ENCODE data around the gene COMT. TPM values are rescaled to one million over a fixed set of nuclear protein-coding genes. Genes with fewer than 3 reads are reported as not detected.
A peak's percentile ranks its signal among the peaks of the same experiment; 100 is the strongest.

COMT gene
- total RNA-seq, 2 experiments from 2014 or later: 11.3 to 11.4 TPM

DNA sequence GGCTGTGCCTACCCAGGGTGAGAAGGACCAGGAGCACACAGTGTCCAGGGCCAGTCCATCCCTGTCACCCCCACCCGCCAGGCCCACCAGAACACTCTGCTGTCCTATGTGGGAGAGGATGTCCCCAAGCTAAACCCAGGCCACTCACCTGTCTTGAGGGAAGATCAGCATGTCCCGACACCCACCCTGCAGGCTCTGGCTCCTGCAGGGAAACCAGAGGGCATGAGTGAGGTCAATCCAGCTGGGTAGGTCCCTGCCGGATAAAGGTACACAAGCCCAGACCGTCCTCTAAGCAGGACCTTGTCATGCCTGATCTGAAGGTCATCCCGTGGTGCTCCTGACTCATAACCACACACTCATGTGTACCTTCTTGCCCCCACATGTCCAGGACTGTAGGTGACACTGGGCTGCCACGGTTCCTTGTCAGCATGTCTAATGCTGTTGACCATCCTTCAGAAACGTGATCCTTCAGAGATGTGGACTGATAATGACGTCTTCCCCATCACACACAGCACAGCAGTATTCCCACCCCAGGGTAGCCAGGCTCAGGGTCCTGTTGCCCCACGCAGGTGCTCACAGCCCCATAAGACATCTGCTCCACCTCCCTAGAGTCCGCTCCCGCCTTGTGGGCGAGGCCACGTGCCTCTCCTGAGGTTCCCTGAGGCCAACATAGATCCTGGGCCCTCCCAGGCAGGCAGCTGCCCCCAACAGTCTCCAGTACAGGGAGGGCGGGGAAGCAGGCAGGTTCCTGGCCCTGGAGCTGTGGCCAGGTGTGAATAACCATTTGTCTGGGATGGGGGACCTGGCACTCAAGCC is 68.9 kb downstream of the COMT start:
- ChIA-PET POLR2A (no interaction called here), CTCF (no interaction called here)
- H3K4me3 ChIP-seq (ENCODE audit: low read length): no peak overlapping the region
- Mint-ChIP-seq H3K9me3 (no peaks in the 10 kb centered on the region), H3K4me3 (no peak overlapping the region), H3K4me1 (ENCODE audit: low read depth) (peaks cover 5% of the 10 kb centered on the region), H3K27ac (no peak overlapping the region), H3K36me3 (ENCODE audit: low read depth) (no peaks in the 10 kb centered on the region), H3K27me3 (peaks cover 3% of the 10 kb centered on the region)
- no peak overlapping the region for H3K27ac ChIP-seq (ENCODE audit: low read depth in 1 of 2, low read length in 2 of 2)
- H3K4me1 ChIP-seq (ENCODE audit: insufficient read depth, low read length): peaks cover 2% of the 10 kb centered on the region
- no peaks in the 10 kb centered on the region for H3K9me3 ChIP-seq (ENCODE audit: control insufficient read depth in 1 of 2, insufficient read depth in 1 of 2, low read length in 2 of 2)
- H3K27me3 ChIP-seq (ENCODE audit: control insufficient read depth in 1 of 2, insufficient read depth in 2 of 2, low read length in 2 of 2): no peaks in the 10 kb centered on the region
- ATAC-seq (ENCODE audit: poor library complexity): no peak
- intact Hi-C loops (cut with DNase I, micrococcal nuclease): loop anchor here in 1 of 2 experiments (10.0 kb wide), 2 partner anchors 156 to 384 kb away; partner anchors contain the start of genes GNB1L, RTL10 and ZNF74
- DNase-seq: no peak
- no peaks in the 10 kb centered on the region for H3K36me3 ChIP-seq (ENCODE audit: insufficient read depth, low read length)
- TF ChIP-seq, protein P1, sequence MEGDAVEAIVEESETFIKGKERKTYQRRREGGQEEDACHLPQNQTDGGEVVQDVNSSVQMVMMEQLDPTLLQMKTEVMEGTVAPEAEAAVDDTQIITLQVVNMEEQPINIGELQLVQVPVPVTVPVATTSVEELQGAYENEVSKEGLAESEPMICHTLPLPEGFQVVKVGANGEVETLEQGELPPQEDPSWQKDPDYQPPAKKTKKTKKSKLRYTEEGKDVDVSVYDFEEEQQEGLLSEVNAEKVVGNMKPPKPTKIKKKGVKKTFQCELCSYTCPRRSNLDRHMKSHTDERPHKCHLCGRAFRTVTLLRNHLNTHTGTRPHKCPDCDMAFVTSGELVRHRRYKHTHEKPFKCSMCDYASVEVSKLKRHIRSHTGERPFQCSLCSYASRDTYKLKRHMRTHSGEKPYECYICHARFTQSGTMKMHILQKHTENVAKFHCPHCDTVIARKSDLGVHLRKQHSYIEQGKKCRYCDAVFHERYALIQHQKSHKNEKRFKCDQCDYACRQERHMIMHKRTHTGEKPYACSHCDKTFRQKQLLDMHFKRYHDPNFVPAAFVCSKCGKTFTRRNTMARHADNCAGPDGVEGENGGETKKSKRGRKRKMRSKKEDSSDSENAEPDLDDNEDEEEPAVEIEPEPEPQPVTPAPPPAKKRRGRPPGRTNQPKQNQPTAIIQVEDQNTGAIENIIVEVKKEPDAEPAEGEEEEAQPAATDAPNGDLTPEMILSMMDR (IDR thresholded peaks at IDR 0.05): no peak

DNA sequence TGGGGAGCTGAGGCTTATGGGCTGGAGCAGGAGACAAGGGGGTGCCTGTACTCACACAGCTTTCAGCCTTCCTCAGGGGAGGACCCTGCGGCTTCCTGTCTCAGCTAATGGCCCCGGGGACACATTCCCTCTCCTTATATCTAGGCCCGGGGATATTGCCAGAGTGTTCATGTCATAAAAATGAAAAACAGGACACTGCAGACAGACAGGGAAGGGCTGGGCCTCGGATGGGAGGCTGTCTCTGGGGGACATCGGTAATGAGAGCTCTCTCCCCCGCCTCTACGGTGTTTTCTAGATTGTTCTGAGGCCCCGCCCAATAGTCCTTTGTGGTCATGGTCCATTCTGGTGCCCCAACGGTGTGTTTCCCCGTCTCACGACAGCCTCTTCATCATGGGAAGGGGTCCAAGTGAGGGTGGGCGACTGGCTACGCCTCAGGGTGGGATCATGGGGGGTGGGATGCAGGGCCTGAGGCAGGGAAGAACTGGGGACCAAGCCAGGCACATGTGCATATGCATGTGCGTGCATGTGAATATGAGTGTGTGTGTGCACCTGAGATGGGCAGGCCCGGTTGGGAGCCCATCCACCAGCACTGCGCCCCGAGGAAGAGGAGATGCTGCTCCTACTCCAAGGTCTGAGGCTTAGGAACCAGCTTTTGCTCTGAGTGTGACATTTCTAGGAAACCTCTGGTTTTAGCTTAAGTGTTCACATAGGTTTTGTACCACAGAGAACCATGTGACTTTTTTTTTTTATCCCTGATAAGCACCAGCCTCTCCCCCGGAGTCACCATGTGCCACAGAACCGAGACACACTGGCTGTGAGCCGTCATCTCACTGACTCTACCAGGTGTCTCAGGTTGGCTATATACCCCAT is 69.8 kb downstream of the COMT start:
- peaks cover 4% of the 10 kb centered on the region for H3K27me3 Mint-ChIP-seq
- H3K27me3 ChIP-seq (ENCODE audit: control insufficient read depth in 1 of 2, insufficient read depth in 2 of 2, low read length in 2 of 2): no peaks in the 10 kb centered on the region
- no peak overlapping the region for H3K27ac Mint-ChIP-seq
- H3K9me3 ChIP-seq (ENCODE audit: control insufficient read depth in 1 of 2, insufficient read depth in 1 of 2, low read length in 2 of 2): no peaks in the 10 kb centered on the region
- no peaks in the 10 kb centered on the region for H3K36me3 Mint-ChIP-seq (ENCODE audit: low read depth)
- TF ChIP-seq, protein P1 (IDR thresholded peaks at IDR 0.05): no peak
- POLR2A ChIA-PET: no interaction called here
- H3K36me3 ChIP-seq (ENCODE audit: insufficient read depth, low read length): no peaks in the 10 kb centered on the region
- no peak overlapping the region for H3K27ac ChIP-seq (ENCODE audit: low read depth in 1 of 2, low read length in 2 of 2)
- CTCF ChIA-PET: no interaction called here
- no peak for DNase-seq
- intact Hi-C loops (cut with DNase I, micrococcal nuclease): loop anchor here in 1 of 2 experiments (10.0 kb wide), 2 partner anchors 157 to 383 kb away; partner anchors contain the start of genes GNB1L, RTL10 and ZNF74
- H3K4me3 ChIP-seq (ENCODE audit: low read length): no peak overlapping the region
- no peaks in the 10 kb centered on the region for H3K9me3 Mint-ChIP-seq
- H3K4me1 Mint-ChIP-seq (ENCODE audit: low read depth): peaks cover 5% of the 10 kb centered on the region
- H3K4me1 ChIP-seq (ENCODE audit: insufficient read depth, low read length): peaks cover 8% of the 10 kb centered on the region
- ATAC-seq (ENCODE audit: poor library complexity): no peak
- H3K4me3 Mint-ChIP-seq: no peak overlapping the region

DNA sequence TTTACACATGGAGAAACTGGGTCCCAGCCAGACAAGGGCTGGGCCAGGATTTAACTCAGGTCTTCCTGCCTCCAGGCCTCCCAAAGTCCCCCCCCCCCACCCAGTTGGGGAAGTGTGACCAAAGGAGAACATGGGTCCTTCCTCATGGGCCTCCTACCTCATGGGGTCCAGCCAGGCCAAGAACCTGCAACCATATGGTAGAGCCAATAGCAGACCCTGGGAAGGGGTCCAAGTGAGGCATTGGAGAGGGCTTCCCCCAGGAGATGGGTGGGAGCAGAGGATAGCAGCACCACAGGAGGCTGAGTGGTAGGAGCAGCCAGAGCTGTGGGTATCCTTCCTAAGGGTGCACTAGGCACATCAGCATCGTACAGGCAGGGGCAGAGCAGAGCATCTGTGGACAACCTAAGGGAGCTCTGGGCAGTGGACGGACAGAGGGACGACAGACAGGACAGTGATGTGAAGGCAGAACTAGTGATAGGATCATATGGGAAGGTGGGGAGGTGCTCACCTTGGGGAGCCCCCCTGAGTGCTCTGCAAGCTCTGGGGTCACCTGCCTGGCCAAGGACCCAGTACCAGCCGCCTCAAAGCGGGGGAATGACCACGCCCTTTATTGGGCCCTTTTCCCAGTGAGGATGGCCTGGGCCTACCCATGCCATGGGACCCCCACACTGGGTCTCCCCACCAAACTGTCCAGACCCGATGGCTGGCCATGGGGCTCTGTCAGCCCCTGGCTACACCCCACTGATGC is 70.6 kb downstream of the COMT start:
- H3K36me3 Mint-ChIP-seq (ENCODE audit: low read depth): no peaks in the 10 kb centered on the region
- Histone ChIP-seq H3K27me3 (ENCODE audit: control insufficient read depth in 1 of 2, insufficient read depth in 2 of 2, low read length in 2 of 2) (no peaks in the 10 kb centered on the region), H3K36me3 (ENCODE audit: insufficient read depth, low read length) (no peaks in the 10 kb centered on the region), H3K27ac (ENCODE audit: low read depth in 1 of 2, low read length in 2 of 2) (no peak overlapping the region), H3K4me3 (ENCODE audit: low read length) (no peak overlapping the region), H3K4me1 (ENCODE audit: insufficient read depth, low read length) (peaks cover 11% of the 10 kb centered on the region), H3K9me3 (ENCODE audit: control insufficient read depth in 1 of 2, insufficient read depth in 1 of 2, low read length in 2 of 2) (no peaks in the 10 kb centered on the region)
- TF ChIP-seq, protein P1 (IDR thresholded peaks at IDR 0.05): no peak
- peaks cover 4% of the 10 kb centered on the region for H3K27me3 Mint-ChIP-seq
- H3K4me1 Mint-ChIP-seq (ENCODE audit: low read depth): peaks cover 9% of the 10 kb centered on the region
- peak overlapping the region; percentile 11 for H3K4me3 Mint-ChIP-seq
- H3K27ac Mint-ChIP-seq: no peak overlapping the region
- CTCF ChIA-PET: interaction anchor here (1.1 kb wide), 1 partner anchor 41 kb away, joined by 5 read pairs; no protein-coding TSS in a partner anchor
- intact Hi-C loops (cut with DNase I, micrococcal nuclease): loop anchor here in 1 of 2 experiments (10.0 kb wide), 2 partner anchors 157 to 383 kb away; partner anchors contain the start of genes GNB1L, RTL10 and ZNF74
- ATAC-seq (ENCODE audit: poor library complexity): no peak
- DNase-seq: no peak
- no peaks in the 10 kb centered on the region for H3K9me3 Mint-ChIP-seq
- POLR2A ChIA-PET: no interaction called here

All from CD4-positive, alpha-beta T cell (primary cell).